SH-SY5Y (cell line): ENCODE results near the gene ALS2CL.

Experiments
- GATA2 ChIP-seq: IDR thresholded peaks from 2 replicates; pipeline ENCODE4 v1.6.1; 2011; ENCODE audit warnings: mild to moderate bottlenecking, low read depth, low read length
- GATA3 ChIP-seq: IDR thresholded peaks from 2 replicates; pipeline ENCODE4 v1.6.1; 2011; ENCODE audit warnings: low read depth, mild to moderate bottlenecking, low read length, moderate library complexity

DNA sequence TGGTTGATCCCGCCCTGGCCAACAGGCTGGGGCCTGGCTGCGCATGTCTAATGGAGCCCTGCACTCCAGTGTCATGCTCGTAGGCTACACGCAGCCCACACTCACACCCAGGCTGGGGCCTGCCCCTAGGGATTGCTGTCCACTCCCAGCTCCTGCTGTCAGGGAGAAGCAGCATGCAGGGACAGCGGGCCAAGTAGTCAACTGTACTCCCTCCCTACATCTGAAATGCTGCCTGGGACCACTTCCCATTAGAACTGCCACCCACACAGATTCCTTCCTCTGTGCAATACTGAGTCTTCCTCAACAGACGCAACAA, 16.1 kb downstream of the ALS2CL start:
- TF ChIP-seq GATA2 (no peak), GATA3 (no peak)
